ENCODE measurements around the gene RNU2-63P. TPM values are rescaled to one million over a fixed set of nuclear protein-coding genes. Genes with fewer than 3 reads are reported as not detected.
A peak's percentile ranks its signal among the peaks of the same experiment; 100 is the strongest.

Gene RNU2-63P
- total RNA-seq: not detected

DNA sequence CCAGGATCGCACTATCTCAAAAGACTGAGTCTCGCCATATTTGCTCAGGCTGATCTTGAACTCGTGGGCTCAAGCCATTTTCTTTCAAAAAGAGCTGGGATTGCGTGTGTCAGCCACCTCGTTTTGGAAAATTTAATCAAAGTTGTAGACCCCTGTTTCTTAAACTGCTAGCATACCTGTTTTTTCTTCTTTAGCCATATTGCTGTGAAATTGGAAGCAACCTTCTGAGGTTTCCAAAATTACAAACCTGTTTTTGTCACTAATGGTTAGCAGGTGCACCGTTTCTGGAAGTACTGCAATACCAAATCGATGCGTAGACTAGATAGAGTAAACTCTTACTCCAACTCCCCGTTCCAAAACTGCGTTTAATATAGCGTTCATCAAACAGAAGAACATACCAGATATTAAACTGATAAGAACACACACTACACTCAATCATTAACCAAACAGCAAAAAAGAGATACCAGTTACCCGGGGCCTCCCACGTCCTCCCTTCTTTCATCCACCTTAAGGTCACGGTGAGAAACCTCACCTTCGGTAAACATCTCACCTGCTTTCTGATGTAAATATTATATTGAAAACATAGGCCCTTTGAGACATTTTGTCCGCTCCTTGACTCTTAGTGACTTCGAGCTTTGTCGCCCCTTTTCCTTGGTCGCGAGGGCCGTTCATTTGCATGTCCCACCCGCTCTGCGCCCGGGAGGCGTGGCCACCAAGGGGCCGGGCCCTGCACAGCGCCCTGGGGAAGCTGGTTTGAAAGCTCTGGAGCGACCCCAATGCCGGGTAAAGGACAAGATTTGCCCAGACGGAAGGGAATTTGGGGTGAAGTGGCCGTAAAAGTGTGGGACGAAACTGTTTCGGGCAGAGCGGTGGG, at the start of gene RNU2-63P:
TSS of gene RNU2-63P (minus strand) at position 462 of the 874 bp plus-strand sequence.
- intact Hi-C loops (cut with DNase I; ENCODE audit: low total_unique reads): no loop called here
- no peak for TF ChIP-seq POLR2A (IDR thresholded peaks at IDR 0.05)
- TF ChIP-seq, protein P1, sequence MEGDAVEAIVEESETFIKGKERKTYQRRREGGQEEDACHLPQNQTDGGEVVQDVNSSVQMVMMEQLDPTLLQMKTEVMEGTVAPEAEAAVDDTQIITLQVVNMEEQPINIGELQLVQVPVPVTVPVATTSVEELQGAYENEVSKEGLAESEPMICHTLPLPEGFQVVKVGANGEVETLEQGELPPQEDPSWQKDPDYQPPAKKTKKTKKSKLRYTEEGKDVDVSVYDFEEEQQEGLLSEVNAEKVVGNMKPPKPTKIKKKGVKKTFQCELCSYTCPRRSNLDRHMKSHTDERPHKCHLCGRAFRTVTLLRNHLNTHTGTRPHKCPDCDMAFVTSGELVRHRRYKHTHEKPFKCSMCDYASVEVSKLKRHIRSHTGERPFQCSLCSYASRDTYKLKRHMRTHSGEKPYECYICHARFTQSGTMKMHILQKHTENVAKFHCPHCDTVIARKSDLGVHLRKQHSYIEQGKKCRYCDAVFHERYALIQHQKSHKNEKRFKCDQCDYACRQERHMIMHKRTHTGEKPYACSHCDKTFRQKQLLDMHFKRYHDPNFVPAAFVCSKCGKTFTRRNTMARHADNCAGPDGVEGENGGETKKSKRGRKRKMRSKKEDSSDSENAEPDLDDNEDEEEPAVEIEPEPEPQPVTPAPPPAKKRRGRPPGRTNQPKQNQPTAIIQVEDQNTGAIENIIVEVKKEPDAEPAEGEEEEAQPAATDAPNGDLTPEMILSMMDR (IDR thresholded peaks at IDR 0.05): no peak
- WGBS, 2 donors: 9 to 10% methylated on average over 33 to 34 of the region's 34 CpGs
- DNase-seq (ENCODE audit: low spot score in 2 of 2): peak in 1 of 2 donors; percentile 94
- peak within 1 kb of the TSS; percentile 40 for H3K4me3 ChIP-seq (ENCODE audit: low read depth, poor library complexity, severe bottlenecking)

DNA sequence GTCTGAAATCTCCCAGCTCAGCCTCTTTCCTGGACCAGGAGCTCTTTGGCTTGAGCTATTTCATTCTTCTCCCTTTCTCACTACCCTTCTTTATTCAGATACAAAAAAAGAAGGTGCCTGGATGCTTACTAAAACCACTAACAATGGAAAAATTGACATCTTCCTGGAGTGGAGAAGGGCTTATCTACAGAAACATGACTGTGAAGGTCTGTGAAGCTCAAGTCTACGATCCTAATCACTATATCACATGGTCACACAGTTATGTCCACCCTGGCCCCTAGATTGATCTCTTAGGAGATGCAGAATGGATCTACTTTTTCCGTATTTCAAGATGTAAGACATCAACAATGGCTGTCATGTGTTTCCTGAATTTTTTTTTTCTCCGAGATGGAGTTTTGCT, 44.9 kb upstream of the RNU2-63P start:
- TF ChIP-seq, protein P1 (IDR thresholded peaks at IDR 0.05): no peak
- intact Hi-C loops (cut with DNase I; ENCODE audit: low total_unique reads): no loop called here
- WGBS, 2 donors: 89% methylated on average over 3 of the region's 3 CpGs
- no peak for DNase-seq (ENCODE audit: low spot score in 2 of 2)
- H3K4me3 ChIP-seq (ENCODE audit: low read depth, poor library complexity, severe bottlenecking): no peak overlapping the region

GRCh38 chr2:88060907-88061275, 44.5 kb upstream of the RNU2-63P start:
- intact Hi-C loops (cut with DNase I; ENCODE audit: low total_unique reads): no loop called here
- TF ChIP-seq, protein P1 (IDR thresholded peaks at IDR 0.05): no peak
- TF ChIP-seq POLR2A (IDR thresholded peaks at IDR 0.05): no peak
- WGBS, 2 donors: 80 to 87% methylated on average over 2 of the region's 2 CpGs
- DNase-seq (ENCODE audit: low spot score in 2 of 2): no peak
- no peak overlapping the region for H3K4me3 ChIP-seq (ENCODE audit: low read depth, poor library complexity, severe bottlenecking)

DNA sequence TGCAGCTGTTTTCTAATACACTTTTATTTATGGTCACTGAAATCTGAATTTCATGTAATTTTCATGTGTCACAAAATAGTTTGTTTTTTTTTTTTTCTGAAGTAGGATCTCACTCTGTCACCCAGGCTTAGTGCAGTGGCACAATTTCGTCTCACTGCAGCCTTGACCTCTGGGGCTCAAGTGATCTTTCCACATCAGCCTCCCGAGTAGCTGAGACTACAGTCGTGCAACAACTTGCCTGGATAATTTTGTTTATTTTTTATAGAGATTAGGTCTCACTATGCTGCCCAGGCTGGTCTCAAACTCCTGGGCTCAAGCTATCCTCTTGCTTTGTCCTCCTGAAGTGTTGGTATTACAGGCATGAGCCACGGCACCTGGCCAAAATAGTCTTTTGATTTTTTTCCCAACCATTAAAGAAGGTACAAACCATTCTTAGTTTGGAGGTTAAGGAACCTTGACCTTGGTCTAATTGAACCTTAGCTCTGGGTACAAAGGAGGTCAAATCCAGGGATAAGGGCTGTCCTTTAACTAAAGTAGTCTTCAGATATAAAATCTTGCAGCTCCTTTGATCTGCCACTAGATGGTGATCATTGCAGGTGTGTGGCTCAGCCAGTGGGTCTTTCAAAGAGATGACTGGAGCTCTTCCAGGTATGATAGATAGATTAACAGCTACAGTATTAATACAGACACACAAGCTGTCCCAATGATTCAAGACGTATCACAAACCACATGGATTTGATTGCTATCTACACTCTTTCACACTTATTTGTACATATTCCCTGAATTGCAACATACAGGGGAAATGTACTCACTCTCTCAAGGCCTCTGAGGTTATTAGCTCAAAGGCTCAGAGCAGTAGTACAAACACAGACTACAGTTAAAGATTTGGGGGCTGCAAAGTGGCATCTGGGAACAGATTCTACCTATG, 43.9 kb upstream of the RNU2-63P start:
- H3K4me3 ChIP-seq (ENCODE audit: low read depth, poor library complexity, severe bottlenecking): no peak overlapping the region
- DNase-seq (ENCODE audit: low spot score in 2 of 2): no peak
- no peak for TF ChIP-seq POLR2A (IDR thresholded peaks at IDR 0.05)
- TF ChIP-seq, protein P1 (IDR thresholded peaks at IDR 0.05): peak in 1 of 3 donors; percentile 25
- intact Hi-C loops (cut with DNase I; ENCODE audit: low total_unique reads): loop anchor here (10.0 kb wide), 1 partner anchor 115 kb away; the partner anchor contains the start of gene THNSL2
- 53 to 58% methylated on average over 5 of the region's 5 CpGs for WGBS, 2 donors

DNA sequence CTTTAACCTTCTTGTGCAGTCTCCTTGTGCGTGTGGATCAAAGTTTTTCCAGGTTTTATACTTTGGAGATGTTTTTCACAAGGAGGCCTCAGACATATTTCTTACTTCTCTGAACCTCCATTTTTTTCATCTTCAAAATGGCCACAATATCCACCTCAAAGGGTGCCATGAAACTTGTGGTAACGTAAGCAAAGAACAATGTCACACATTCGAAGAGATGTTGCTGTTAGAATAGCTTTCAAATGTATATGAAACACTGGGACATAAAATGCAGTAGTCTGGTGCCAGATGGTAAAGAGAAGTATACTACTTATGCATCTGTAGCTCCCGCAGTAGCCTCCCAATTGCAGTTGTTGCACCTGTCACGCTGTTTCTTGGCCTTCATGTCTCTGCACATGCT, 41.8 kb upstream of the RNU2-63P start:
- WGBS, 2 donors: 88 to 89% methylated on average over 5 of the region's 5 CpGs
- H3K4me3 ChIP-seq (ENCODE audit: low read depth, poor library complexity, severe bottlenecking): no peak overlapping the region
- intact Hi-C loops (cut with DNase I; ENCODE audit: low total_unique reads): loop anchor here (10.0 kb wide), 1 partner anchor 117 kb away; the partner anchor contains the start of gene THNSL2
- no peak for DNase-seq (ENCODE audit: low spot score in 2 of 2)
- TF ChIP-seq, protein P1 (IDR thresholded peaks at IDR 0.05): no peak
- no peak for TF ChIP-seq POLR2A (IDR thresholded peaks at IDR 0.05)
